Breast epithelium (tissue), 3 donors: Measurements from ENCODE around the gene WNT2B.

Source experiments
- CTCF ChIP-seq, 3 donors: fragments of 450-650 bp; IDR thresholded peaks; one replicate each; pipeline ENCODE4 v1.5.1; 2016 to 2017; ENCODE audit warnings: antibody characterized with exemption in 3 of 3, mild to moderate bottlenecking in 3 of 3, moderate library complexity in 3 of 3
- POLR2A ChIP-seq: fragments of 450-650 bp; IDR thresholded peaks from one replicate; pipeline ENCODE4 v1.6.1; 2016; ENCODE audit warnings: antibody characterized with exemption, mild to moderate bottlenecking, moderate library complexity
- POLR2AphosphoS5 ChIP-seq, 3 donors: sonication (generic); formaldehyde crosslinking; IDR thresholded peaks; one replicate each; pipeline ENCODE4 v1.6.1; 2017; ENCODE audit warnings: antibody characterized with exemption in 3 of 3

- TF ChIP-seq POLR2A (no peak), CTCF (IDR thresholded peaks at IDR 0.05) (no peak), POLR2AphosphoS5 (IDR thresholded peaks at IDR 0.05) (no peak)
Measured at GRCh38 chr1:112511897-112512296, 3.1 kb downstream of the WNT2B start.
